ENCODE results near the gene RNF26. TPM values are rescaled to one million over a fixed set of nuclear protein-coding genes. Genes with fewer than 3 reads are reported as not detected.
A peak's percentile ranks its signal among the peaks of the same experiment; 100 is the strongest.

The RNF26 gene
- total and polyA plus RNA-seq, 2 of the 13 experiments (the other 11 are each of a cell fraction or from before 2014, with no cell fraction given): 11.9 to 26.3 TPM

DNA sequence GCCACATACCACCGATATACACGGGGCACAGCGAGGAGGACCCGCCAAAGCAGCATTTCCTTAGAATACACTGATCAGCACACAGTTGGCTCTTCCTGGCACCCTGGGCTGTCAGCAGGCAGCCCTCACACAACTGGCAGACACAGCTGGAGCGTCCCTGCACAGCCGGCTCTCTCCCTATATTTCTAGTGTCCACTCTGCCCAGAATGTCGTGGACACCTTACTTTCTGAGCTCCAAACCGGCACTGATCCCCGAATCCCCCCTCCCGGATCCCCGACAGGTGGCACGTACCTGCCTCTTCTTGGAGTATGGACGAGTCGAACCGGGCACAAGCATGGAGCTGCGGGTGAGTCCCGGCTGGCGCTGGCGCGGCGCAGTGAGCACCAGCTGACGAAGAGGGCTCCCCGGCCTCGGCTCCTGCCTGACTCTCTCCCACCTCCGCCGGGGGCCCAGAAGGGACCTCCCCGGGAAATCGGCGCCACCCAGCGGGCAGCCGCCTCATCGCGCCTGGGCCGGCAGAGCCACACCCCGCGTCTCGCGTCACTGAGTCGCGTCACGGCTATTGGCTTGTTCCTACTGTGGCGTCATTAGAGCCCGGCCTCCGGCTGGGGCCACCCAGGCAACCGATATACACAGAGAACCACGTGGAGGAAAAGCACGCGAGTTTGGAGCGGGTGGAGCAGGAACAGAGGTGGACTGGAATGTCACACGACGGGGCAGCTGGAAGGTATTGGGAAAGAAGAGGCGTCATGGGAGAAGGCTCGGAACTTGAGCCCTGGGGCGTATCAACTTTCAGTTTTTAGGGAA is 47.1 kb downstream of the RNF26 start, which contains the start of gene USP2 (continued):
- TF ChIP-seq ZGPAT (CRISPR knock-in tag; IDR thresholded peaks at IDR 0.05): peak; percentile 84
- TF ChIP-seq POLR2G (IDR thresholded peaks at IDR 0.05; ENCODE audit: low read depth, low read length): peak; percentile 65; the same call in 1 of the 2 replicates
- peak; percentile 80 for TF ChIP-seq KAT8 (CRISPR knock-in tag; IDR thresholded peaks at IDR 0.05)
- TF ChIP-seq ZNF367 (CRISPR knock-in tag; IDR thresholded peaks at IDR 0.05; ENCODE audit: borderline replicate concordance): no peak
- TF ChIP-seq, protein P1, sequence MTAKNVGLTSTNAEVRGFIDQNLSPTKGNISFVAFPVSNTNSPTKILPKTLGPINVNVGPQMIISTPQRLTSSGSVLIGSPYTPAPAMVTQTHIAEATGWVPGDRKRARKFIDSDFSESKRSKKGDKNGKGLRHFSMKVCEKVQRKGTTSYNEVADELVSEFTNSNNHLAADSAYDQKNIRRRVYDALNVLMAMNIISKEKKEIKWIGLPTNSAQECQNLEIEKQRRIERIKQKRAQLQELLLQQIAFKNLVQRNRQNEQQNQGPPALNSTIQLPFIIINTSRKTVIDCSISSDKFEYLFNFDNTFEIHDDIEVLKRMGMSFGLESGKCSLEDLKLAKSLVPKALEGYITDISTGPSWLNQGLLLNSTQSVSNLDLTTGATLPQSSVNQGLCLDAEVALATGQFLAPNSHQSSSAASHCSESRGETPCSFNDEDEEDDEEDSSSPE (CRISPR knock-in tag; IDR thresholded peaks at IDR 0.05): peak; percentile 61; the same call in 1 of the 2 replicates
- peak; percentile 78; the same call in 1 of the 2 replicates for TF ChIP-seq HNRNPL (IDR thresholded peaks at IDR 0.05; ENCODE audit: low read depth, low read length)
- TF ChIP-seq POGZ (CRISPR knock-in tag; IDR thresholded peaks at IDR 0.05): peak; percentile 83
- TF ChIP-seq DMAP1 (CRISPR knock-in tag; IDR thresholded peaks at IDR 0.05): peak; percentile 67; the same call in 1 of the 2 replicates
- no peak for TF ChIP-seq RAD51 (IDR thresholded peaks at IDR 0.05; ENCODE audit: borderline replicate concordance)
- peak; percentile 57; the same call in 1 of the 2 replicates for TF ChIP-seq GATAD2A (CRISPR knock-in tag; IDR thresholded peaks at IDR 0.05)
- TF ChIP-seq ZSCAN31 (CRISPR knock-in tag; IDR thresholded peaks at IDR 0.05; ENCODE audit: low read depth): peak; percentile 72; the same call in 1 of the 2 replicates
- TF ChIP-seq ZNF703 (CRISPR knock-in tag; IDR thresholded peaks at IDR 0.05; ENCODE audit: borderline replicate concordance): 0 out of 2 replicates have a peak, but pooled peaks have one; percentile 48
- TF ChIP-seq SRY (CRISPR knock-in tag; IDR thresholded peaks at IDR 0.05): peak; percentile 85; the same call in 1 of the 2 replicates
- 0 out of 2 replicates have a peak, but pooled peaks have one; percentile 41 for TF ChIP-seq E2F1 (CRISPR knock-in tag; IDR thresholded peaks at IDR 0.05)
- peak; percentile 74; the same call in 1 of the 2 replicates for TF ChIP-seq ZNF816 (CRISPR knock-in tag; IDR thresholded peaks at IDR 0.05; ENCODE audit: borderline replicate concordance)
- TF ChIP-seq, protein P2, sequence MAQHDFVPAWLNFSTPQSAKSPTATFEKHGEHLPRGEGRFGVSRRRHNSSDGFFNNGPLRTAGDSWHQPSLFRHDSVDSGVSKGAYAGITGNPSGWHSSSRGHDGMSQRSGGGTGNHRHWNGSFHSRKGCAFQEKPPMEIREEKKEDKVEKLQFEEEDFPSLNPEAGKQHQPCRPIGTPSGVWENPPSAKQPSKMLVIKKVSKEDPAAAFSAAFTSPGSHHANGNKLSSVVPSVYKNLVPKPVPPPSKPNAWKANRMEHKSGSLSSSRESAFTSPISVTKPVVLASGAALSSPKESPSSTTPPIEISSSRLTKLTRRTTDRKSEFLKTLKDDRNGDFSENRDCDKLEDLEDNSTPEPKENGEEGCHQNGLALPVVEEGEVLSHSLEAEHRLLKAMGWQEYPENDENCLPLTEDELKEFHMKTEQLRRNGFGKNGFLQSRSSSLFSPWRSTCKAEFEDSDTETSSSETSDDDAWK (CRISPR knock-in tag; IDR thresholded peaks at IDR 0.05): no peak
- peak; percentile 96; the same call in 1 of the 2 replicates for TF ChIP-seq ARID2 (CRISPR knock-in tag; IDR thresholded peaks at IDR 0.05; ENCODE audit: borderline replicate concordance)
- TF ChIP-seq ZC3H13 (CRISPR knock-in tag; IDR thresholded peaks at IDR 0.05): peak; percentile 66; the same call in 1 of the 2 replicates
- no peak for TF ChIP-seq SUZ12 (IDR thresholded peaks at IDR 0.05; ENCODE audit: low read depth, low read length)
- TF ChIP-seq PHF5A (CRISPR knock-in tag; IDR thresholded peaks at IDR 0.05; ENCODE audit: low read depth, unreplicated experiment): peak; percentile 41
- TF ChIP-seq HOMEZ (CRISPR knock-in tag; IDR thresholded peaks at IDR 0.05; ENCODE audit: low read depth): peak; percentile 84
- no peak for TF ChIP-seq REXO4 (CRISPR knock-in tag; IDR thresholded peaks at IDR 0.05; ENCODE audit: borderline replicate concordance)
- peak; percentile 81 for TF ChIP-seq U2AF1 (optimal IDR thresholded peaks at IDR 0.05; ENCODE audit: low read depth, low read length)
